Hepatocyte (in vitro differentiated cells): ENCODE measurements around the gene CCNH. TPM values are rescaled to one million over a fixed set of nuclear protein-coding genes. Genes with fewer than 3 reads are reported as not detected.

ENCODE experiments used
- DNase-seq: peaks from one replicate; pipeline ENCODE4 v3.0.0-alpha.2; 2016; ENCODE audit warnings: low spot score
- H2AFZ ChIP-seq: fragments of 200-600 bp; sonication (generic); 2 replicates; pipeline ENCODE4 v1.6.0; 2016; ENCODE audit warnings: antibody characterized with exemption, mild to moderate bottlenecking
- H3K27ac ChIP-seq: fragments of 200-600 bp; sonication (generic); 2 replicates; pipeline ENCODE4 v1.5.1; 2016; ENCODE audit warnings: mild to moderate bottlenecking
- H3K27me3 ChIP-seq: fragments of 200-600 bp; sonication (generic); 2 replicates; pipeline ENCODE4 v1.6.1; 2016
- H3K36me3 ChIP-seq: fragments of 200-600 bp; sonication (generic); replicated peaks from 2 replicates; pipeline ENCODE4 v1.5.1; 2016; ENCODE audit warnings: low read depth; ENCODE audit not compliant: insufficient read depth
- H3K4me1 ChIP-seq: fragments of 200-600 bp; sonication (generic); 2 replicates; pipeline ENCODE4 v1.5.1; 2016; ENCODE audit warnings: mild to moderate bottlenecking, moderate library complexity; ENCODE audit not compliant: insufficient read depth
- H3K4me2 ChIP-seq: fragments of 200-600 bp; sonication (generic); 2 replicates; pipeline ENCODE4 v1.6.0; 2016
- H3K4me3 ChIP-seq: fragments of 200-600 bp; sonication (generic); 2 replicates; pipeline ENCODE4 v1.5.1; 2016; ENCODE audit warnings: mild to moderate bottlenecking
- H3K79me2 ChIP-seq: fragments of 200-600 bp; sonication (generic); 2 replicates; pipeline ENCODE4 v1.6.0; 2017; ENCODE audit warnings: mild to moderate bottlenecking
- H3K9me2 ChIP-seq: fragments of 200-600 bp; sonication (generic); replicated peaks from 2 replicates; pipeline ENCODE4 v1.6.0; 2017; ENCODE audit warnings: mild to moderate bottlenecking; ENCODE audit not compliant: insufficient read depth
- H3K9me3 ChIP-seq: fragments of 200-600 bp; sonication (generic); 2 replicates; pipeline ENCODE4 v1.5.1; 2016; ENCODE audit warnings: low read depth, mild to moderate bottlenecking
- H4K20me1 ChIP-seq: fragments of 200-600 bp; sonication (generic); 2 replicates; pipeline ENCODE4 v1.6.0; 2016; ENCODE audit warnings: mild to moderate bottlenecking; ENCODE audit not compliant: insufficient read depth, poor library complexity, severe bottlenecking
- EZH2 ChIP-seq: fragments of 200-600 bp; sonication (generic); IDR thresholded peaks from 2 replicates; pipeline ENCODE4 v1.6.1; 2016; ENCODE audit warnings: antibody characterized with exemption, mild to moderate bottlenecking, borderline replicate concordance
- EZH2phosphoT487 ChIP-seq: fragments of 200-600 bp; sonication (generic); IDR thresholded peaks from one replicate; pipeline ENCODE4 v1.6.1; 2018; ENCODE audit warnings: antibody characterized with exemption, mild to moderate bottlenecking, low read depth, moderate library complexity; ENCODE audit not compliant: unreplicated experiment, severe bottlenecking
- WGBS: methylation state at CpG from one replicate; pipeline ENCODE4 v1.1.6; 2016; ENCODE audit warnings: low lambda C conversion rate; ENCODE audit errors: missing lambda C conversion rate; 5-methylcytosine and 5-hydroxymethylcytosine counted together
- polyA plus RNA-seq: library from polyadenylated mRNA; unstranded; fragments of >200 nt; fragmentation: Nextera tagmentation; extraction: Ambion mirVana; gene quantifications from 2 replicates; pipeline ENCODE4 v1.2.1, GENCODE V29; 2016
- total RNA-seq: library from RNA; depleted of rRNA; stranded (reverse); fragments of >200 nt; gene quantifications from 2 replicates; pipeline ENCODE4 v1.2.3, GENCODE V29; 2014
- TF ChIP-seq, protein P1 (sequence below): fragments of 200-600 bp; sonication (generic); IDR thresholded peaks from 2 replicates; pipeline ENCODE4 v1.5.1; 2016; ENCODE audit warnings: antibody characterized with exemption, mild to moderate bottlenecking; ENCODE audit not compliant: poor library complexity

CCNH gene
- total and polyA plus RNA-seq, 2 experiments from 2014 or later = 42.3 to 66.5 TPM

DNA sequence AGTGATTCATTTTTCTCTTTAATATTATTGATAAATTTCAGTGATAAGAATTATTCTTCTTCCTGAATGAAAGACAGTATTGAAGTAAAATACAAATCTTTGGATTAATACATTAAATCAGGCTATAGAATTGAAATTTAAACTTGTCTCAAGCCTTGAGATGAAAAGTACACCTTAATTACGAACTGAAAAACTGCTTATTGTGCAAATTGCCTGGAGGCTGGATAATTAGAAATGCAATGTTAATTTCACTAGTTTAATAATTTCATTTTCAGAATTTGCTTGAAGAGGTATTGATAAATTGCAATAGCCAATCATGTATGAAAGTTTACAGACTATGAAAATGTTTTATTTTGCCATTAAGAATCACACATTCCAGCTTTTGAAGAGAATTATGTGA lies 11.0 kb upstream of the CCNH start:
- no peak for TF ChIP-seq EZH2phosphoT487
- TF ChIP-seq EZH2 = no peak
- TF ChIP-seq, protein P1, sequence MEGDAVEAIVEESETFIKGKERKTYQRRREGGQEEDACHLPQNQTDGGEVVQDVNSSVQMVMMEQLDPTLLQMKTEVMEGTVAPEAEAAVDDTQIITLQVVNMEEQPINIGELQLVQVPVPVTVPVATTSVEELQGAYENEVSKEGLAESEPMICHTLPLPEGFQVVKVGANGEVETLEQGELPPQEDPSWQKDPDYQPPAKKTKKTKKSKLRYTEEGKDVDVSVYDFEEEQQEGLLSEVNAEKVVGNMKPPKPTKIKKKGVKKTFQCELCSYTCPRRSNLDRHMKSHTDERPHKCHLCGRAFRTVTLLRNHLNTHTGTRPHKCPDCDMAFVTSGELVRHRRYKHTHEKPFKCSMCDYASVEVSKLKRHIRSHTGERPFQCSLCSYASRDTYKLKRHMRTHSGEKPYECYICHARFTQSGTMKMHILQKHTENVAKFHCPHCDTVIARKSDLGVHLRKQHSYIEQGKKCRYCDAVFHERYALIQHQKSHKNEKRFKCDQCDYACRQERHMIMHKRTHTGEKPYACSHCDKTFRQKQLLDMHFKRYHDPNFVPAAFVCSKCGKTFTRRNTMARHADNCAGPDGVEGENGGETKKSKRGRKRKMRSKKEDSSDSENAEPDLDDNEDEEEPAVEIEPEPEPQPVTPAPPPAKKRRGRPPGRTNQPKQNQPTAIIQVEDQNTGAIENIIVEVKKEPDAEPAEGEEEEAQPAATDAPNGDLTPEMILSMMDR = no peak
- no peak for DNase-seq
- Histone ChIP-seq H3K27ac (no peak overlapping the region), H3K27me3 (no peaks in the 10 kb centered on the region), H3K4me3 (no peak overlapping the region), H3K9me3 (no peaks in the 10 kb centered on the region), H4K20me1 (no peaks in the 10 kb centered on the region), H3K79me2 (no peaks in the 10 kb centered on the region), H3K4me1 (no peaks in the 10 kb centered on the region), H3K4me2 (no peak overlapping the region), H3K36me3 (no peaks in the 10 kb centered on the region), H2AFZ (no peak overlapping the region), H3K9me2 (no peaks in the 10 kb centered on the region)
- 87% methylated on average over 1 of the region's 1 CpG for WGBS

DNA sequence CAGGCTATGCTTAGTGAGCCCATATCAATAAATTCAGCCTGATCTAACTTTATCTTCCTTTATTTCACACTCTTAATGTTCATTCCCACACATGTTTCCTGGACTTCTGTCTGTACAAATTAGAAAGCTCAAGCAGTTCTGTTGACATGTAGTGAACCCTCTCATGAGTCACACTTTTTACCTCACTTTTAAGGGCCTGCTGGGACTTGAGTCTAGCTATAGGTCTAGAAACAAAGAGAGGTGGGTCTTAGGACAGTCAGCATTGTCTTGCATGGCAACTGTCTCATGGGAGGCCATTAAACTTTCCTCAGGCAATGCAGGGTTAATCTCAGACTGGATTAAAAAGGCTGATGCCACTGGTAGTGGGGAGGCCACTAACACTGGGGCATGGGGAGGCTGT lies 8.6 kb upstream of the CCNH start:
- DNase-seq = no peak
- no peak overlapping the region for H3K27ac ChIP-seq
- TF ChIP-seq EZH2 (no peak), EZH2phosphoT487 (no peak)
- TF ChIP-seq, protein P1 = no peak
- no peaks in the 10 kb centered on the region for H3K79me2 ChIP-seq
- no peaks in the 10 kb centered on the region for H3K9me2 ChIP-seq
- no peaks in the 10 kb centered on the region for H3K36me3 ChIP-seq
- no peaks in the 10 kb centered on the region for H3K4me1 ChIP-seq
- H2AFZ ChIP-seq = no peak overlapping the region
- H4K20me1 ChIP-seq = no peaks in the 10 kb centered on the region
- no peak overlapping the region for H3K4me3 ChIP-seq
- H3K9me3 ChIP-seq = no peaks in the 10 kb centered on the region
- no peak overlapping the region for H3K4me2 ChIP-seq
- H3K27me3 ChIP-seq = no peaks in the 10 kb centered on the region

DNA sequence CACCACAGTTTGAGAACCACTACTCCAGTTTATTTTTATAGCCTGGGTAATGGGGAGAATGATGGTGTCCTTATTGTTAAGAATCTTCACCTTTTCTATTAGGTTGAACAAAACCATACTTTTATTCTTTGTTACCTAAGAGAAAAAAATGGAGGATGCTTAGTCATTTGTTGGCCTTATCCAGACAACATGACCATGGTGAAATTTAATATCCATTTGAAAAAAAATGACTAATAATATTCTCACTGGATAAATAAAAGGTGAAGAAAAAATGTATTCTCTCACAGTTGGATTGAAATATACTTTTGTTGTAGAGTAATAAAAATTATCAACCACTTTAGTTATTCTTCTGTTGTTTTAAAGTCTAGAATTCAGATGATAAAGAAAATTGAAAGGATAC lies 5.8 kb upstream of the CCNH start:
- Histone ChIP-seq H4K20me1 (no peaks in the 10 kb centered on the region), H3K36me3 (no peaks in the 10 kb centered on the region), H2AFZ (no peak overlapping the region)

More for the DNA sequence above, 5.8 kb upstream of the CCNH start:
- no peak overlapping the region for H3K4me3 ChIP-seq
- H3K79me2 ChIP-seq = no peaks in the 10 kb centered on the region
- no peaks in the 10 kb centered on the region for H3K9me2 ChIP-seq
- TF ChIP-seq, protein P1 = no peak
- TF ChIP-seq EZH2phosphoT487 (no peak), EZH2 (no peak)
- H3K9me3 ChIP-seq = no peaks in the 10 kb centered on the region
- DNase-seq = no peak
- no peak overlapping the region for H3K4me2 ChIP-seq
- no peaks in the 10 kb centered on the region for H3K27me3 ChIP-seq
- no peak overlapping the region for H3K27ac ChIP-seq
- no peaks in the 10 kb centered on the region for H3K4me1 ChIP-seq
